ENCODE measurements around the gene EFHD1.

DNA sequence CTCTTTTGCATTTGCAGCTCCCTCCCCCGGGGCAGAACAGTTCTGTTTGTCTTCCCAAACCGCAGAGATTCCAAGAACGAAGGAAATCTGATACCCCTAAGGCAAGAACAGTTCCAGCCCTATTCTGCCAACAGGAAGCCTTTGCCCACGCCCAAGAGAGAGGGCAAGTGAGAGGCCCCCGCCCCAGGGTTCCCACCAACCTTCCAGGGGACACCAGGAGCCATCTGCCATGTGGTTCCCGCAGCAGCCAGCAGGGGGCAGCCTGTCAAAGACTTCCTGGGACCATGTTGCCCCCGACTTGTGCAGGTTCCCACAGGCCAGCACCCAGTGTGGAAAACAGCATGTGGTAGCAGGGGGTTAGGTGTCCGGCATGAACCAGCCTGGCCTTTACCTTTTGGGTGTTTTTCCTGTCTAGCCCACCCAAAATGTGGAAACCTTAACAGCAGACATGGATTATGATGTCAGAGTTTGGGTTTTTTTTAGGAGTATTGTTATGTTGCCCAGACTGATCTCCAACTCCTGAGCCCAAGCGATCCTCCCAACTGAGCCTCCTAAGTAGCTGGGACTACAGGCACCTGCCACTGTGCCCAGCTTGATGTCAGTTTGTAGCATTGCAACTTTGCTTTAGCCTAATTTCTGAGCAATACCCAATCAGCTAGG lies 21.7 kb upstream of the EFHD1 start:
- TF ChIP-seq, protein P1, sequence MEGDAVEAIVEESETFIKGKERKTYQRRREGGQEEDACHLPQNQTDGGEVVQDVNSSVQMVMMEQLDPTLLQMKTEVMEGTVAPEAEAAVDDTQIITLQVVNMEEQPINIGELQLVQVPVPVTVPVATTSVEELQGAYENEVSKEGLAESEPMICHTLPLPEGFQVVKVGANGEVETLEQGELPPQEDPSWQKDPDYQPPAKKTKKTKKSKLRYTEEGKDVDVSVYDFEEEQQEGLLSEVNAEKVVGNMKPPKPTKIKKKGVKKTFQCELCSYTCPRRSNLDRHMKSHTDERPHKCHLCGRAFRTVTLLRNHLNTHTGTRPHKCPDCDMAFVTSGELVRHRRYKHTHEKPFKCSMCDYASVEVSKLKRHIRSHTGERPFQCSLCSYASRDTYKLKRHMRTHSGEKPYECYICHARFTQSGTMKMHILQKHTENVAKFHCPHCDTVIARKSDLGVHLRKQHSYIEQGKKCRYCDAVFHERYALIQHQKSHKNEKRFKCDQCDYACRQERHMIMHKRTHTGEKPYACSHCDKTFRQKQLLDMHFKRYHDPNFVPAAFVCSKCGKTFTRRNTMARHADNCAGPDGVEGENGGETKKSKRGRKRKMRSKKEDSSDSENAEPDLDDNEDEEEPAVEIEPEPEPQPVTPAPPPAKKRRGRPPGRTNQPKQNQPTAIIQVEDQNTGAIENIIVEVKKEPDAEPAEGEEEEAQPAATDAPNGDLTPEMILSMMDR (IDR thresholded peaks at IDR 0.05): peak; percentile 92
- TF ChIP-seq ZFX (IDR thresholded peaks at IDR 0.05; ENCODE audit: borderline replicate concordance): no peak
